ENCODE data around the gene C2orf92.

GRCh38 chr2:97728091-97728731, 58.7 kb downstream of the C2orf92 start:
- TF ChIP-seq TAF1 (IDR thresholded peaks at IDR 0.05; ENCODE audit: borderline replicate concordance, insufficient read depth, low read length) (no peak), REST (IDR thresholded peaks at IDR 0.05; ENCODE audit: insufficient read depth in 1 of 2, low read depth in 2 of 2, low read length in 2 of 2) (no peak), POLR2AphosphoS5 (IDR thresholded peaks at IDR 0.05; ENCODE audit: low read depth, low read length) (no peak), SIN3A (IDR thresholded peaks at IDR 0.05; ENCODE audit: borderline replicate concordance, insufficient read depth, low read length) (no peak), FOXP2 (optimal IDR thresholded peaks at IDR 0.05; ENCODE audit: borderline replicate concordance, extremely low read depth, extremely low read length, insufficient read depth) (no peak)

Measured in PFSK-1 (cell line).